ENCODE results near the gene BRSK2. TPM values are rescaled to one million over a fixed set of nuclear protein-coding genes. Genes with fewer than 3 reads are reported as not detected.
"Not testable (repeated sequence)": the region's sequence is repeated elsewhere in the genome, so short reads cannot be mapped to it uniquely, and the experiment has no call there.

Gene BRSK2
- total RNA-seq, 1 experiment from 2014 or later = 0.76 TPM

- no peak for DNase-seq (ENCODE audit: low spot score)
Measured at GRCh38 chr11:1499261-1499890, 109.6 kb downstream of the BRSK2 start.

- no peak for DNase-seq (ENCODE audit: low spot score)
Measured at GRCh38 chr11:1499899-1500298, 110.2 kb downstream of the BRSK2 start.

DNA sequence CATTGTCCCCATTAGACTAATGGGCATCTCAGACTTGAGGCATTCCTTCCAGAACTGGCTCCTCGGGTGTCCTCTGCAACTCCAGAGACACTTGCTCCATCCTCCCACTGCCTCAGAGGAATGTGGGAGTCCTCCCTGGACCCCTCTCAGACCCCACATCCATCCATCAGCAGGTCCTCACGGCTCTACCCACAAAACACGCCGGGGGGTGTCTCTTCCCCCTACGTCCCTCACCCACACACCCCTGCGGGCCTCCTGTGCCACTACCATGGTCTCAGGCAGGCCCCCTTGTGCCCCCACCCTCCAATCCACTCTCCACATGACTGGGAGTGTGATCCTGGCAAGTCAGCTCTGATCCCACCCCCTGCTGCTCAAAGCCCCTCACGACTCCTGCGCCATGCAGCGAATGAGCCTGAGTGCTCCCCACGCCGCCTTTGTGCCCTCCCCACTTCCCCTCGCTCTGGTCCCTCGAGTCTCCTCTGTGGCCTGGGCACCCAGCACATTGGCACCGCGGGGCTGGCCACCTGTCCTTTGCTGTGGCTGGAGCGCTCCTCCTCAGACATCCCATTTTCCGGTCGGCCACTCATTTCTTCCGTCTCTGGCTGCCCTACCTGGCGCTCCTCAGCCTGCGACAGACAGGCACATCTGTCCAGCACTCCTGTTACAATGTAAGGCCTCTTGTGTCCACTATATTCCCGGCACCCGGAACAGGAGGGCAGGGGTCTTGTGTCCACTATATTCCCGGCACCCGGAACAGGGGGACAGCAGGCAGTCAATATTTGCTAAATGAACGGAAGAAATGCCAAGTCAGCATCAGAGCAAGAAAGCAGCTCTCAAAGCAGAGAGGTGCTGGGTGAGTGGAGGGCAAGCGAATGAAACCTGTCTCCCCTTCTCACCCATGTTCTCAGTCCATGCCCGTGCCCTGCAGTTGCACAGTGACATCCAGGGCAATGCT is 111.0 kb downstream of the BRSK2 start:
- no peak for DNase-seq (ENCODE audit: low spot score)

DNA sequence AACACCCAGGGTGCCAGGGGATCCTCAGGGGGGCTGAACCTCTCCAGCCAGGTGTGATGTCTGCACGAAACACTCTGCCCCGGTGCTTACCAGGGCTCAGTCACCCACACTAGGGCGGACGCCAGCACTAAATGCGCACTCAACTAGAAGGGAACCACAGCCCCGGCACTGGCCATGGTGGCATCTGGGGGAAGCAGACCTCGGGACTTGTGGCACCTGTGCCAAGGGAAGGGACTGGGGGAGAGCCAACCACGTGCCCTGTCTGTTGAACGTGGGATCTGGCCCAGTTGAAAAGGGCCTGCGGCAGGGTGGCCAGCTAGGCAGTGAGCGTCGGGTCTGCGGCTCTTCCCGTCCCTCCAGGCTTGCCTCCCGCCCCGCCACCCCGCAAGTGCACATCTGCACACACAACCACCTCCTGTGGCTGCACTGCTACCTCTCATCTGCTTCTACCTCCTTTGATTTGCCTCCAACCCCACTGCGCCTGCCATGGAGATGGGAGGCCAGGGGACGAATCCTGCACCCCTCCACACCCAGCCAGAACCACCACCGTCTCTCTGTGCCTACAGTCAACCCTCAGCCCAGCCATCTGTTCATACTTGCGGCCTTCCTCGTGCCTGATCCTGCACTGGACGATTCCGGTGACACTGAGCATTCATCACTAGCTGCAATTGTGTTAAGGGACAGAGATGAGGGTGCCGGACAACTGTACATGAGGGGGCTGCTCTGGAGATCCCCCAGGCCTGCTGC is 111.9 kb downstream of the BRSK2 start:
- no peak for DNase-seq (ENCODE audit: low spot score)

DNA sequence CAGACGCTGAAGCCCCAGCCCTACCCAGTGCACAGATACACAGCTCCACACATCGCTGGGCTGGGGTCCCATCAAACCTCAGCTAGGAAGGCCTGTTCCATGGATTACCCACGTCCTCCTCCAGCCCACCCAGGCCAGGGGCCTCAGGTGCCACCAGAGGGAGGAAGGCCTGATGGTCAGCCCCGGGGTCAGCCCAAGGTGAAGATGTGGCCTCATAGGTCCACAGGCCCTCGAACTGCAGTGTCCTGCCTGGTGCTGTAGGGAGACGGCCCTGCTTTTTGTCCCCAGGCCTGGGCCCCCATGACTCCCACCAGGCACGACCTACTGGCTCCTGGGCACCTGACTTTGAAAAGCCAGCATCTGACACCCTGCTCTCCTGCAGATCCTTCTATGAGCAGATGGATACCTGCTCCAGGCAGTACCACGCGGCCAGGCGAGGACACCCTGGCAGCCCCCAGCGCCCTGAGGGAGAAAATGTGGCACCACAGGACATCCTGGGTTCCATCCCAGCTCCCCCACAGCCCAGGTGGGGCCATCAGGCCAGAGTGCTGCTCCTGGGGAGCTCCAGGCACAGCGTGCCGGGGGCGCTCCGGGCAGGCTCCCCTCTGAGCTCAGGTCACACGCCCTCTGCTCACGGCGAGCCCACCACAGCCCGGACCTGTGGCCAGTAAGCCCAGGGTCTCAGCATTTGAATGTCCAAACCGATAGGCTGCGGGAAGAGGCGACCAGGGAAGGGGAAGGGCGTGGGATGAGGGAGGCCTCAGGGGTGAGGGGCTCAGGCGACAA is 112.6 kb downstream of the BRSK2 start:
- DNase-seq (ENCODE audit: low spot score) = no peak

GRCh38 chr11:1502954-1503707 is 113.4 kb downstream of the BRSK2 start:
- no peak for DNase-seq (ENCODE audit: low spot score)

DNA sequence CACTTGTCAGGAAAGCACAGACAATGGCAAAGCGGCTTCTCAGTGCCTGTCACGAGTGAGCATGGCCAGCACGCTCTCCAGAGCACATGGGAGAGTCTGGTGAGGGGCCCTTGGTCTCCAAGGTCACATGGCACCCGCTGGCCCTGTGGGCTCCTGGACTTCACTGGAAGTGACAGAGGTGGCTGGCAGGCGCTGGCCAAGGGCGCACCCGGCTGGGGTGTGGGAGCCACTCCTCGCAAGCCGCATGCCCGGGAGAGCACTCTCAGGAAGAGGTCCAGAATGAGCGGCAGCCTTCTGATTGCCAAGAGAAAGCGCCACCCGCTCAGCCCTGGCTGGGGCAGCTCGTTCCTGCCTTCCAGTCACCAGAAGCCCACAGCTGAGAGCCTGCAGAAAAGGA is 114.0 kb downstream of the BRSK2 start:
- no peak for DNase-seq (ENCODE audit: low spot score)

DNA sequence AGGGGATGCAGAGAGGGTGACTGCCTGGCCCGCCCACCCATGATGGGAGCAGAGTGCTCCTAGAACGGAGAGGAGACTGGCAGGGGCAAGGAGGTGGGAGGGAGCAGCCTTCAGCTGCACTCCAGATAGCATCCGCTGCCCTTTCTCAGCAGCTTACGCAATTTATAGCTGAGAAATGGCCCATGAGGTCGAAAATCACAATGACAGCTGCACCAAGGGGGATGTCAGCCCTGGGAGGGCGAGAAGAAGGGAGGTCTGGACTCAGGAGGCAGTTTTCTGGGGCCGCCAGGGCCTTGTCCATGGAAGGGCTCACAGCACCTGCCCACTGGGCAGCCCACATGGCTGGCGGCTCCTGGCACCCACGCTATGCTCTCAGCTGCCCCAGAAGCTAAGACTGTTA is 114.4 kb downstream of the BRSK2 start:
- no peak for DNase-seq (ENCODE audit: low spot score)

DNA sequence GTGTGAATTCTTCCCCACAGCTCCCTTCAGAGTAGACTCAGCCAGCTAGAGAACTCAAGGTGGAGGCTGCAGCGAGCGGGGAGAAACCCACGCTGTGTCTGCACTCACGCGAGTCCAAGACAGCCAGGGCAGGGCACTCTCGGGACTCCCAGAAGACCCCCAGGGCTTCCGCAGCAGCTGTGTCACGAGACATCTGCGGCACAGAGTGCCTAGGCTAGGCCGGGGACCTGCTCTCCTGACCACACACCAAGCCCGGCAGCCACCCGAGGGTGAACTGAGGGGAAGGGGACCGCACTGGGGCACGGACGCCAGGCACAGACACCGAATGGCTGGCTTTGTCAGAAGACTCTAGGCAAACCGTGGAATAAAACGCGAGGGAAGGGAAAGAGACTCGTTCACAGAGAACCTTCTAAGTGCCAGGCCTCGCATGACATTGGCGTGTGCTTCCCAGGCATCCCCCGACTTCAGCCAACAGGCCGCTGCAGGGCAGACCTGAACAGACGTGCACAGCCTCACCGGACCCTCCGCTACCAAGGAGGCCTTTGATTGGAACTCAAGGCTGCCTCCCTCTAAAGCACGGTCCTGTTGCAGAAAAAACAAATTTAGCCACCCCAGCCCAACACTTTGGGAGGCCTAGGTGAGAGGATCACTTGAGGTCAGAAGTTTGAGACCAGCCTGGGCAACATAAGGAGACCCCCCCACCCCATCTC is 115.0 kb downstream of the BRSK2 start:
- DNase-seq (ENCODE audit: low spot score) = no peak

DNA sequence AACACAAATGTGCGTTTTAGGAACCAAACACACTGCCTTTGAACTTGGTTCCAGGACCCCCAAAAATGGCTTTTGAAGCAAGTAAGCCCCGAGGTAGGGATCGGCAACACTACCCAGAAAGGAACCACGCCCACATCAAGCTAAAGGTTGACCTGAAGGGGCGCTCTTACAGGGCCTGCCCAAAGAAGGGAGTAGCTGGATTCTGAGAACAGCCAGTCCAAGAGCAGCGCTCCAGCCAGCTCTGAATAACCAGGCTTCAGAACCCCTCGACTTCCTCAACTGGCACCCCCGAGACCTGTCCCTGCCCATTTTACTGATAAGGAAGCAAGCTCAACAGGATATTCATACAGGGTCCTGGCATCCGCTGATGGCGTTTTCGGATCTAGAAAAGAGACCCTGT is 115.7 kb downstream of the BRSK2 start:
- DNase-seq (ENCODE audit: low spot score) = no peak

DNA sequence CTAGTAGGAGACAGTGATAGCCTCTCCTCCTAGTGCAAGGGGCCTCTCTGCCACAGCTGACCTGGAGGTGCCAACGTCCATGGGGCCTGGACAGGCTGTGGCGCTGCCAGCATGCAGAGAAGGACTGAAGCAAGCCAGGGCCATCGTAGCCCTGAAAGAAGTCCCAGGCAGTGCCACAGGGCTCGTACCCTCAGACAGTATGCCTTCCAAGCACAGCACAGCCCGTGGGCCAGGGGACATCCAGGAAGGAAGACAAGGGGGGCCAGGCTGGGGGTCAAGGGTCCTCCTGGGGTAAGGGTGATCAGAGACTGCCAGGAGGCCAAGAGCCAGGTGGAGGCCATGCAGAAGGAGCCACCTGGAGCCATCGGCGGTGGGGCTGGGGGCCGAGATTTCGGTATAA is 117.2 kb downstream of the BRSK2 start:
- DNase-seq (ENCODE audit: low spot score) = no peak

DNA sequence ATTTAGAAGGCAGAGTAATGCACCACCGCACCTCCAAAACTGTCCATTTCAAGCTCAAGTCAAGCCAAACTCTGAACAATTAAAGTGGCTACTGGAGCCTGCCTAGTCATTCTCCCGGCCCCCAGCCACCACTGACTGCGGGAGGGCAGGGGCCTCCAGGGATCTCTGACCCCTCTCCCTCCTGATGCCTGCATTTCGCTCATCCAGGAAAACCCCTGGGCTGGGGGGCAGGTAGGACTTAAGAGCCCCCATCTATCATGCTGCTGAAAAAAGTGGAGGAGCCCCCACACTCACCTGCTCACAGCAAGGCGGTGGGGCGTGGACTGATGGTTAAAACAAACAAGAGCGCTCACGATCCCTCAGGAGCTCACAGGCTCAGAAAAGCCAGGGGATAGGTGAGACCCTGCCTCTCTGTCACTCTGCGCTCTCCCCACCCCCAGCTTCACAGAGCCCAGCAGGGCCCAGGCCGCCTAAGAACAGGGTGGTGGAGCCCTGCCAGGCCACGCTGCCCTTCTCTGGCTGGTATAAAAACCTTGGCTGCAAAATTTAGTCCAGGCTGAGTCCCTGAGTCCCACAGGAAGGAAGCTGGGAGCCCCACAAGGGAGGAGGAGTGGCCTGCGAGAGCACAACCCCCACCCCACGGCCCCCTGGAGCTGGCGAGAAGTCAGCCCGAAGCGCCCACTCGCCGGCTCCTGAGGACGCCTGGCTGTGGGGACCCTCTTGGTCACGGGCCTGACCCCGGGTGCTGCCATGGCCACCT is 117.8 kb downstream of the BRSK2 start:
- no peak for DNase-seq (ENCODE audit: low spot score)

DNA sequence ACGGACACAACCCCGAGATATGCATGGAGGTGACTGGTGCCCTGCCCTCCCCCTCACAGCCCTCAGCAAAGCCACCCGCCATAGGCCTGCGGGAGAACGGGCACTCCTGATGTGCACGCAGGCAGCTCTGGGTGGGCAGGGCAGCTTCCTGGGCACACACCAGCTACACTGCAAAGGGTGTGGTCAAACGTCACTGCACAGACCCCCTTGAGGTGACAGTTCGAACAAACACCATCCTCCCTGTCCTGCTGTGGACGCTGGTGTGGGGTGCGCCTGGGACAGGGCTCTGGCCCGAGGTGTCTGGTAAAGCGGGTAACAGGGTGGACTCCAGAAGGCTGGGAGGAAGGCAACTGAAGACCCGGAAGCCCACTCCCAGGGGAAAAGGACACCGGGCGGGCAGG is 118.8 kb downstream of the BRSK2 start:
- no peak for DNase-seq (ENCODE audit: low spot score)

DNA sequence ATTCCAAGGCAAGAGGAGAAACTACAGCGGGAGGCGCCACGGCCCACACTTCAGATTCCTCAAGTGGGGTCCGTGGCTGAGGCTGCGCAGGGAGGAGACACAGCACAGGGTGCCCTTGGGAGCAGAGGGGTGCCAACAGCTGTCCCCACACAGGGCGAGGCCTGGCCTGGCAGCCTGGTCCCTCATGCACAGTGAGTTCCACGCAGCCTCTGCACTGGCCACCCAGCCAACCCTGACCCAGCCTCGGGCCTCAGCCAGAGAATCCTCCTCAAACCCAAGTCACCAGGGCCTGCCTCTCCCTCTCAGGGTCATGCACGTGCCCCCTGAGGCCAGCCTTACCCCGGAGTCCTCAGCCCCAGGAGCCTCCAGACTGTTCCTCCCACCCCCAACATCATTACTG is 119.3 kb downstream of the BRSK2 start:
- no peak for DNase-seq (ENCODE audit: low spot score)

DNA sequence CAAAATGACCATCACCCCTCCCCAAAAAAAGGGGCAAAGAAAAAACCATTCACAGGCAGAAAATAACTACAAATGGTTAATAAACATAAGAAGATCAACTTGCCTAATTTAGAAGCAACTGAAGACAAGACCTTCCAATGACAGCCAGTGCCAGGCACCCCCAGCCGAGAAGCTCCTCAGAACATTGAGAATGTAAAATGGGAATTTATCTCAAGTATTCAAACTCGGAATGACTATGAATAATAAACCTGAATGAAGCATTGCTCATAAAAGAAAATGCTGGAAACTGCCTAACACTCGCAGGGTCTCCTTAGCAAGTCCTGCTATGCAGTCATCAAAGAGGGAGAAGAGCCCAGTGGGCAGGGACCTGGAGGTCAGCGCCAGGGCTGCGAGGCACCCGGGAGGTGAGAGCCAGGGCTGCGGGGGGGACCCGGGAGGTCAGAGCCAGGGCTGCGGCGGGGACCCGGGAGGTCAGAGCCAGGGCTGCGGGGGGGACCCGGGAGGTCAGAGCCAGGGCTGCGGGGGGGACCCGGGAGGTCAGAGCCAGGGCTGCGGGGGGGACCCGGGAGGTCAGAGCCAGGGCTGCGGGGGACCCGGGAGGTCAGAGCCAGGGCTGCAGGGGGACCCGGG is 120.0 kb downstream of the BRSK2 start:
- no peak for DNase-seq (ENCODE audit: low spot score)

DNA sequence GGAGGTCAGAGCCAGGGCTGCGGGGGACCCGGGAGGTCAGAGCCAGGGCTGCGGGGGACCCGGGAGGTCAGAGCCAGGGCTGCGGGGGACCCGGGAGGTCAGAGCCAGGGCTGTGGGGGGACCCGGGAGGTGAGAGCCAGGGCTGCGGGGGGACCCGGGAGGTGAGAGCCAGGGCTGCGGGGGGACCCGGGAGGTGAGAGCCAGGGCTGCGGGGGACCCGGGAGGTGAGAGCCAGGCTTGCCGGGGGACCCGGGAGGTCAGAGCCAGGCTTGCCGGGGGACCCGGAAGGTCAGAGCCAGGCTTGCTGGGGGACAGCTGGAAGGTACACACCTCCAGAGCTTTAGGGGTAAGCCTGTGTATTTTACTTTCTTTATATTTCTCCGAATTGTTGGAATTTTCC is 120.6 kb downstream of the BRSK2 start:
- not testable (repeated sequence) for DNase-seq (ENCODE audit: low spot score)

GRCh38 chr11:1510928-1511327 is 121.2 kb downstream of the BRSK2 start:
- no peak for DNase-seq (ENCODE audit: low spot score)

GRCh38 chr11:1511937-1512496 is 122.3 kb downstream of the BRSK2 start:
- no peak for DNase-seq (ENCODE audit: low spot score)
